ENCODE results near the gene RBM34.

RBM34 gene

DNA sequence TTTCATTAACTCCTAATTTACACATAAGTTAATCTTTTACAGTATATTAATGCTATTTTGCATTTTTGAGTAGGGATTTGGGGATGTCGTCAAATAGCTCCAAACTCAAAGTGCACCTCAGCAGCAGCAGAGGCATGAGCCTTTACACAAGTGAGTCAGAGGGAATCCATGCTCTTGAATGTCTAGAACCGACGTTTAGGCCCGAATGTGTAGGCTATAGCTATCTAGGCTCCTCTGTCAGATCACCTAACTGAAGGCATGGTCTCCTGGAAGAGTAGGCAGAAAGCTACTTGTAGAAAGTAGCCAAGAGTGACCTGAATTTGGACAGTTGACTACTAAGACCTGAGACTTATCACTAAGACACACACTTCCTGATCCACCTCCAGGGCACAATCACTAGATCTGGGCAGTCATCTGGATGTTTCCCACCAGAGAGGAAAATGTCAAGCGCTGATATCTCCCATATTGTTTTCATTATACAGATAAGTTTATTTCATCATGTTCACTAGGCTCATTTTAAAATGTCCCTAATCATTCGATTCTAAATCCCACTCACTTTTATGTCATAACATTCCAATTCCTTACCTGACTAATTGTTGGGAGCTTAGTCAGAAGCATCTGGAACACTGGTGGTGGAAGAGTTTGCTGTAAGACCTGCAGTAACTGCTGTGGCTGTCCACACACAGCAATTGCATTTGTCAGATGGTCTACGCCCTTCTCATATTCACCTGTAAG is 47.7 kb downstream of the RBM34 start:
- DNase-seq (ENCODE audit: insufficient read length, low spot score) (no peak), FAIRE-seq (no peak)
- TF ChIP-seq, protein P1, sequence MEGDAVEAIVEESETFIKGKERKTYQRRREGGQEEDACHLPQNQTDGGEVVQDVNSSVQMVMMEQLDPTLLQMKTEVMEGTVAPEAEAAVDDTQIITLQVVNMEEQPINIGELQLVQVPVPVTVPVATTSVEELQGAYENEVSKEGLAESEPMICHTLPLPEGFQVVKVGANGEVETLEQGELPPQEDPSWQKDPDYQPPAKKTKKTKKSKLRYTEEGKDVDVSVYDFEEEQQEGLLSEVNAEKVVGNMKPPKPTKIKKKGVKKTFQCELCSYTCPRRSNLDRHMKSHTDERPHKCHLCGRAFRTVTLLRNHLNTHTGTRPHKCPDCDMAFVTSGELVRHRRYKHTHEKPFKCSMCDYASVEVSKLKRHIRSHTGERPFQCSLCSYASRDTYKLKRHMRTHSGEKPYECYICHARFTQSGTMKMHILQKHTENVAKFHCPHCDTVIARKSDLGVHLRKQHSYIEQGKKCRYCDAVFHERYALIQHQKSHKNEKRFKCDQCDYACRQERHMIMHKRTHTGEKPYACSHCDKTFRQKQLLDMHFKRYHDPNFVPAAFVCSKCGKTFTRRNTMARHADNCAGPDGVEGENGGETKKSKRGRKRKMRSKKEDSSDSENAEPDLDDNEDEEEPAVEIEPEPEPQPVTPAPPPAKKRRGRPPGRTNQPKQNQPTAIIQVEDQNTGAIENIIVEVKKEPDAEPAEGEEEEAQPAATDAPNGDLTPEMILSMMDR (IDR thresholded peaks at IDR 0.05; ENCODE audit: insufficient read depth, missing control alignments) = no peak

DNA sequence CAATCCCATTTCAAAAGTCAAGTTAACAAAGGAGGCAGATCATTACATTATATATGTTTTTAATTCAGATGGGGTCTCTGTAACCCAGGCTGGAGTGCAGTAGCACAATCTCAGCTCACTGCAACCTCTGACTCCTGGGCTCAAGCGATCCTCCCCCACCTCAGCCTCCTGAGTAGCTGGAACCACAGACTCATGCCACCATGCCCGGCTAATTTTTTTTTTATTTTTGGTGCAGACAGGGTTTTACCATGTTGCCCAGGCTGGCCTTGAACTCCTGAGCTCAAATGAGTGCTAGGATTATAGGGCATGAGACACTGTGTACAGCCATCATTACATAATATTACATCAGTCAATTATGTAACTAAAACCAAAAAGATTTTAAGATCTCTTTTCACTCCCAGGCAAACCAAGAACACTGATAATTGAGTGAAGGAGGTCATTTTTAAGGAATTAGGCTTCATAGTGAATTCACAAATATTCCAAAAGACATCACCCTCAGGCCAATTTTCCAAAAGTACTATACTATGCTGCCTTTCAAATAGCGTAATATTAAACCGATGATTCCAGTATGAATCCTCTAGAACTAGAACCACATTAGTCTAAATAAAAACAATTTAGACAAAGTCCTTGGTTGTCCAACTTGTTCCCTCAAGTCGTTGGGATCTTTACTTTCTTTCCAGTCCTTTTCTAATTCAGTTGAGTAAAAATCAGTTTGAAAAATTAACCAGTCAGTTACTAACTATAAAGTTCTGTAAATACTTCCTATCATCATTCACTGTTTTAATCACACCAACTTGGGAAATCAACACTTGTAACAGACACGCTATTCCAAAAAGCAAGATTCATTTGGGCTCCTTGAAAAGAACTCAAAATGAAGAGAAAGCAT is 48.5 kb downstream of the RBM34 start:
- TF ChIP-seq, protein P1 (IDR thresholded peaks at IDR 0.05; ENCODE audit: insufficient read depth, missing control alignments) = no peak
- no peak for FAIRE-seq
- DNase-seq (ENCODE audit: insufficient read length, low spot score) = no peak

DNA sequence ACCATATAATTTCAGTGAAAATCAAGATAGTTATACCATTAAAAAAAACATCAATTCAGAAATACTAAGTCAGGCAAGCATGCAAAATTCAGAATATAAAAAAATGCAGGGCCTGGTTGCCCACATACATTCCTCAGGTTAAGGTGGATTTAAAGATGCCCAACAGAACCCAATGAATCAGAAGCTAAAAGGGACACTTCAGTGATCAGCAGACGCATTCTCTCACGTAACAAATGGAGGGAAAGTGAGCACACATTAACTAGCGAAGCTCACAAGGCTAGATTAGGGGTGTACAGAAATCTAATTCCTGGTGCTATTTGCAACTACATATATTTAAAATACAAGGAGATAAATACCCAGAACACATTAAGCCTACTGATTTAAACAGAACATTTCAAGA is 49.9 kb downstream of the RBM34 start:
- TF ChIP-seq, protein P1 (IDR thresholded peaks at IDR 0.05; ENCODE audit: insufficient read depth, missing control alignments) = no peak
- DNase-seq (ENCODE audit: insufficient read length, low spot score) = no peak
- FAIRE-seq = no peak

DNA sequence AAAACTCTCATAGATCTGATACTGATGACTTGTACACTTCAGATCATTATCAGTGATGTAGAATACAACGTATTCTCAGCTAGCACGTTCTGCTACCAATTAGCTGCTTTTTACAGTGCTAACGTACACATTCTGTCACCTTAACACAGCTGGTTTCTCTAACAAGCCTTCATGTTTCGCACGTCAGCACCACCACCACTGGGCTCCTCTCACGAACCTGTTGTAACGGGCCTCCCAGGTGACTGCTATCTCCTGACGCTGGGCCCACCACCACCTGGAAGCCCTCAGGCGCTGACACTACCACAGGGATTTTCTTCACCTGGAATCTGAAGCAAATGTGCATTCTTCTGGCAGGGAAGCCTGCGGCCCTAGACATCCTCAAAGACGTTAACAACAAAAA is 52.2 kb downstream of the RBM34 start:
- TF ChIP-seq, protein P1 (IDR thresholded peaks at IDR 0.05; ENCODE audit: insufficient read depth, missing control alignments) = no peak
- FAIRE-seq = no peak
- DNase-seq (ENCODE audit: insufficient read length, low spot score) = no peak

DNA sequence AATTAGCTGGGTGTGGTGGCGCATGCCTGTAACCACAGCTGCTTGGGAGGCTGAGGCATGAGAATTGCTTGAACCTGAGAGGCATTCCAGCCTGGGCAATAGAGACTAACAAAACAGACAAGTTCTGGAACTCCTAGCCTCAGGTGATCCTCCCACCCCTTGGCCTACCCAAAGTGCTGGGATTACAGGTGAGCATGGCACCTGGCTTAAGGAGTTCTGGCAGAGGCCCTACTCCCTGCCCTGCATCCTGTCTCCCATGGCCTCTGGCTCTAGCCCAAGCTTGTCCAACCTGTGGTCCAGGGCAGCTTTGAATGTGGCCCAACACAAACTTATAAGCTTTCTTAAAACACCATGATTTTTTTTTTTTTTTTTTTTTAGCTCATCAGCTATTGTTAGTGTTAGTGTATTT is 52.9 kb downstream of the RBM34 start:
- TF ChIP-seq, protein P1 (IDR thresholded peaks at IDR 0.05; ENCODE audit: insufficient read depth, missing control alignments) = no peak
- DNase-seq (ENCODE audit: insufficient read length, low spot score) (no peak), FAIRE-seq (no peak)

DNA sequence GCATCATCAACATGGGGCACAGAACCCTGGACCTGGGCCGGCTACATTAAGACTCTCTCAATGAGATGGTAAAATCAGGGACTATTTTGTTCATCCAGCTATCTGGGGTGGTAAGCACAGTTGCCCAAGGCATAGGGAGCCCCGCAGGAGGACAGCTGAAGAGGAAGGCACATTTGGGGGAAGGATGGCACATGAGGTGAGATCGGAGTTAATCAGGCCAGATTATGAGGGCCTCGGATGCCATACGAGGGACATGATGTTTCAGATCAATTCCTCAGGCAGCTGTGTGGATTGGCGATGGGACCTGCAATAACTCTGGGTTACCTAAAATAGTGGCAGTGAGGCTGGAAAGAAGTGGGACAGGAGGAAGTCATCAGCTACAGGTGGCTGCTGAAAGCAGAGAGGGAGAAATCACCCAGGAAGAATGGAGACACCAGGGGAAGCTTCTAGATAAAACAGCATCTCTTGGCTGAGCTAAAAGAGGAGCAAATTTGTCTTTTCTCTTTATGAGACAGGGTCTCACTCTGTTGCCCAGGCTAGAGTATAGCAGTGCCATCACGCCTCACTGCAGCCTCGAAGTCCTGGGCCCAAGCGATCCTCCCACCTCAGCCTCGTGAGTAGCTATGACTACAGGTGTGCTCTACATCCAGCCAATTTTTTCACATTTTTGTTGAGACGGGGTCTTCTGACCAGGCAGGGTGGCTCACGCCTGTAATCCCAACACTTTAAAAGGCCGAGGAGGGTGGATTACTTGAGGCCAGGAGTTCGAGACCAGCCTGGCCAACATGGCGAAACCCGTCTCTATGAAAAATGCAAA is 53.5 kb downstream of the RBM34 start:
- TF ChIP-seq, protein P1 (IDR thresholded peaks at IDR 0.05; ENCODE audit: insufficient read depth, missing control alignments) = no peak
- FAIRE-seq (no peak), DNase-seq (ENCODE audit: insufficient read length, low spot score) (no peak)
